HL-60 (cell line): ENCODE data around the gene GABRR2.

Source experiments
- CTCF ChIP-seq: IDR thresholded peaks from one replicate; pipeline ENCODE4 v1.5.1; 2011; ENCODE audit warnings: low read length, control low read depth, inconsistent platforms; ENCODE audit not compliant: insufficient read depth
- POLR2AphosphoS5 ChIP-seq: IDR thresholded peaks from 2 replicates; pipeline ENCODE4 v1.6.1; 2012; ENCODE audit warnings: low read depth
- REST ChIP-seq: IDR thresholded peaks from 2 replicates; pipeline ENCODE4 v1.6.1; 2012; ENCODE audit warnings: low read depth; ENCODE audit not compliant: insufficient replicate concordance
- SPI1 ChIP-seq: IDR thresholded peaks from 2 replicates; pipeline ENCODE4 v1.6.1; 2012; ENCODE audit warnings: low read depth, mild to moderate bottlenecking, borderline replicate concordance

- TF ChIP-seq CTCF (no peak), REST (no peak), POLR2AphosphoS5 (no peak), SPI1 (no peak)
Observed at GRCh38 chr6:89254569-89254968, 60.5 kb downstream of the GABRR2 start.
